Heart right ventricle (tissue), 16 donors: ENCODE data around the gene SCYGR8. TPM values are rescaled to one million over a fixed set of nuclear protein-coding genes. Genes with fewer than 3 reads are reported as not detected.

Experiments used
- ATAC-seq, 8 donors: fragments of 200-7000 bp; cut with Tn5 transposase; one replicate each; pipeline ENCODE4 v1.9.1; 2020; ENCODE audit warnings: mild to moderate bottlenecking in 8 of 8, moderate library complexity in 8 of 8, moderate number of reproducible peaks in 1 of 8
- DNase-seq, 2 donors: peaks; one replicate each; pipeline ENCODE4 v3.0.0-alpha.2; 2020
- H3K27ac ChIP-seq, 10 donors: fragments of 200-600 bp; sonication (generic) in 2 of 10; one replicate each; pipeline versions ENCODE4 v1.5.0 to v1.8.0; 2020 to 2022; ENCODE audit warnings: mild to moderate bottlenecking in 3 of 10
- H3K27me3 ChIP-seq, 7 donors: fragments of 200-600 bp; one replicate each; pipeline ENCODE4 v1.8.0; 2021 to 2022; ENCODE audit warnings: mild to moderate bottlenecking in 2 of 7
- H3K36me3 ChIP-seq, 9 donors: fragments of 200-600 bp; sonication (generic) in 1 of 9; one replicate each; pipeline versions ENCODE4 v1.5.0 to v1.8.0; 2020 to 2022; ENCODE audit warnings: mild to moderate bottlenecking in 2 of 9
- H3K4me1 ChIP-seq, 9 donors: fragments of 200-600 bp; sonication (generic) in 1 of 9; one replicate each; pipeline versions ENCODE4 v1.5.0 to v1.8.0; 2020 to 2022; ENCODE audit warnings: mild to moderate bottlenecking in 4 of 9
- H3K4me3 ChIP-seq, 10 donors: fragments of 200-600 bp; sonication (generic) in 2 of 10; one replicate each; pipeline versions ENCODE4 v1.5.0 to v1.8.0; 2020 to 2022; ENCODE audit warnings: mild to moderate bottlenecking in 7 of 10, moderate library complexity in 2 of 10
- H3K9me3 ChIP-seq, 11 donors: fragments of 200-600 bp in 10 of 11; sonication (generic) in 2 of 11; one replicate each; pipeline versions ENCODE4 v1.5.0 to v1.8.0; 2013 to 2022; ENCODE audit warnings: mild to moderate bottlenecking in 2 of 11, control low read depth in 1 of 11, moderate library complexity in 1 of 11
- WGBS, 2 donors: extraction: QIAGEN DNeasy Blood & Tissue Kit; methylation state at CpG; one replicate each; pipeline ENCODE4 v1.1.7; 2013; ENCODE audit warnings: inconsistent platforms in 1 of 2; 5-methylcytosine and 5-hydroxymethylcytosine counted together
- intact Hi-C, 10 donors: fragments of 100-400 bp; cut with DNase I; formaldehyde crosslinking; loops; one replicate each; pipeline versions ENCODE4 v1.11.1 to v1.14.2; 2022
- long read RNA-seq, 3 donors: library from polyadenylated mRNA; unstranded; transcript quantifications; one replicate each; pipeline ENCODE4 v2.0.0, GENCODE V29; 2020 to 2021
- polyA plus RNA-seq, 2 donors: library from polyadenylated mRNA; stranded (reverse); fragments of 200-250 nt; gene quantifications; one replicate each; pipeline ENCODE4 v1.2.3, GENCODE V29; 2013
- total RNA-seq, 10 donors: library from RNA; stranded (reverse); fragmentation: NEBNext Ultra II Directional in 3 of 10; extraction: Animal tissue kit (Norgen Biotek cat#: 25700) in 3 of 10; gene quantifications; one replicate each; pipeline versions ENCODE4 v1.2.1 to v1.2.4, GENCODE V29; 2021 to 2023
- TF ChIP-seq, protein P1 (sequence below), 9 donors: fragments of 200-600 bp; sonication (generic) in 2 of 9; IDR thresholded peaks; one replicate each; pipeline versions ENCODE4 v1.5.0 to v1.8.0; 2021 to 2022; ENCODE audit warnings: antibody characterized with exemption in 9 of 9, mild to moderate bottlenecking in 5 of 9, moderate library complexity in 1 of 9
- donor health status: Arrhythmogenic right ventricular cardiomyopathy.
- donor health status: ischemic (EF 13 %, LVEDD 7.1; RV severe dilation, severe dysfunction).
- donor health status: healthy with polysubstance abuse.
- donor health status: DM: no; HTN: yes; CAD: no.
- donor health status: DM: no; HTN: no; CAD: no.
- donor health status: ischemic (EF 25% LVEDD 6.9; RV normal size, moderate dysfunction).
- donor health status: ischemic (EF 25% LVEDD 5.7; RV mildly dilated, moderate dysfunction).
- donor health status: healthy.
- donor health status: DM: yes; HTN: yes; CAD: no.
- donor health status: Ischemic cardiomyopathy.
- donor health status: ischemic (EF 35%, LVEDD 5.7; RV mildly dilated, moderate dysfunction).
- donor health status: nonischemic (EF 11% LVEDD 7.7; RV severe dilation, severe dysfunction).
- donor health status: DM: yes; HTN: yes; CAD: no.
- donor health status: PGD.
- donor health status: ischemic (EF 29% LVEDD 5.4; RV normal size, mild dysfunction).
- donor health status: nonischemic (EF 23%, LVEDD 6.1; RV moderate dilation, normal function).

The SCYGR8 gene, protein sequence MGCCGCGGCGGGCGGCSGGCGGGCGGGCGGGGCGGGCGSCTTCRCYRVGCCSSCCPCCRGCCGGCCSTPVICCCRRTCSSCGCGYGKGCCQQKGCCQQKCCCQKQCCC
- not detected for total RNA-seq
- polyA plus RNA-seq: not detected
- long read RNA-seq, donor 1: 0 reads
- long read RNA-seq, donor 2: 0 reads
- long read RNA-seq, donor 3: 0 reads

GRCh38 chr2:227745594-227745993 is at the start of gene SCYGR8:
Gene SCYGR8, plus strand, starts transcription at chr2:227745894. Its CDS starts 0 bp downstream, at chr2:227745894.
- TF ChIP-seq, protein P1, sequence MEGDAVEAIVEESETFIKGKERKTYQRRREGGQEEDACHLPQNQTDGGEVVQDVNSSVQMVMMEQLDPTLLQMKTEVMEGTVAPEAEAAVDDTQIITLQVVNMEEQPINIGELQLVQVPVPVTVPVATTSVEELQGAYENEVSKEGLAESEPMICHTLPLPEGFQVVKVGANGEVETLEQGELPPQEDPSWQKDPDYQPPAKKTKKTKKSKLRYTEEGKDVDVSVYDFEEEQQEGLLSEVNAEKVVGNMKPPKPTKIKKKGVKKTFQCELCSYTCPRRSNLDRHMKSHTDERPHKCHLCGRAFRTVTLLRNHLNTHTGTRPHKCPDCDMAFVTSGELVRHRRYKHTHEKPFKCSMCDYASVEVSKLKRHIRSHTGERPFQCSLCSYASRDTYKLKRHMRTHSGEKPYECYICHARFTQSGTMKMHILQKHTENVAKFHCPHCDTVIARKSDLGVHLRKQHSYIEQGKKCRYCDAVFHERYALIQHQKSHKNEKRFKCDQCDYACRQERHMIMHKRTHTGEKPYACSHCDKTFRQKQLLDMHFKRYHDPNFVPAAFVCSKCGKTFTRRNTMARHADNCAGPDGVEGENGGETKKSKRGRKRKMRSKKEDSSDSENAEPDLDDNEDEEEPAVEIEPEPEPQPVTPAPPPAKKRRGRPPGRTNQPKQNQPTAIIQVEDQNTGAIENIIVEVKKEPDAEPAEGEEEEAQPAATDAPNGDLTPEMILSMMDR (IDR thresholded peaks at IDR 0.05): no peak
- Histone ChIP-seq H3K4me1 (no peaks in the 10 kb centered on the region), H3K27me3 (peaks cover 0 to 11% (median 0%) of the 10 kb centered on the region in 7 donors), H3K4me3 (no peak within 1 kb of the TSS), H3K9me3 (no peaks in the 10 kb centered on the region), H3K27ac (no peak within 1 kb of the TSS), H3K36me3 (no peaks in the 10 kb centered on the region)
- ATAC-seq: no peak
- WGBS, 2 donors: 92% methylated on average over 5 of the region's 9 CpGs
- intact Hi-C loops: no loop called here
- no peak for DNase-seq

GRCh38 chr2:227696990-227697679 is 48.6 kb upstream of the SCYGR8 start:
- no peak for ATAC-seq
- Histone ChIP-seq H3K4me1 (no peaks in the 10 kb centered on the region), H3K27ac (no peak overlapping the region), H3K36me3 (no peaks in the 10 kb centered on the region), H3K9me3 (peaks cover 0 to 5% (median 0%) of the 10 kb centered on the region in 11 donors), H3K4me3 (no peak overlapping the region), H3K27me3 (peaks cover 0 to 7% (median 0%) of the 10 kb centered on the region in 7 donors)
- intact Hi-C loops: no loop called here
- TF ChIP-seq, protein P1 (IDR thresholded peaks at IDR 0.05): no peak
- no peak for DNase-seq
- 37 to 60% methylated on average over 2 of the region's 2 CpGs for WGBS, 2 donors

DNA sequence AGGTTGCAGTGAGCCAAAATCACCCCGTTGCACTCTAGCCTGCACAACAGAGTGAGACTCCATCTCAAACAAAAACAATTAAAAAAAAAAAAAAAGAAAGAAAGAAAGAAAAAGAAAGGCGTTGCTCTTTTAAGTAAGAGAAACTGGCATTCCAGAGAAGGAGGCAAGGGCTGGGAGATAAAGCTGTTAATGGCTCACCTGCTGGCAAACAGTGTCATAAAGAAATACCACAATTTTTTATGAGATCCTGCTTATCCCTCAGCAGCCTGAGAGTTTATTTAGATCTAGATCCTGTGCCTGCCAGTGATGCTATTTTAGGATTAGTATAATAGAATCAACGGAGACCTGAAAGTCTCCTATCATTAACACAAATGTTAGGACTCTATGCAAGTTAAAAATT is 44.1 kb upstream of the SCYGR8 start:
- Histone ChIP-seq H3K4me3 (no peak overlapping the region), H3K27me3 (peaks cover 0 to 9% (median 0%) of the 10 kb centered on the region in 7 donors), H3K27ac (no peak overlapping the region), H3K36me3 (no peaks in the 10 kb centered on the region), H3K9me3 (peaks cover 0 to 4% (median 0%) of the 10 kb centered on the region in 11 donors), H3K4me1 (no peaks in the 10 kb centered on the region)
- intact Hi-C loops: no loop called here
- ATAC-seq: no peak
- WGBS, 2 donors: 82 to 84% methylated on average over 3 of the region's 3 CpGs
- DNase-seq: no peak
- TF ChIP-seq, protein P1 (IDR thresholded peaks at IDR 0.05): no peak

DNA sequence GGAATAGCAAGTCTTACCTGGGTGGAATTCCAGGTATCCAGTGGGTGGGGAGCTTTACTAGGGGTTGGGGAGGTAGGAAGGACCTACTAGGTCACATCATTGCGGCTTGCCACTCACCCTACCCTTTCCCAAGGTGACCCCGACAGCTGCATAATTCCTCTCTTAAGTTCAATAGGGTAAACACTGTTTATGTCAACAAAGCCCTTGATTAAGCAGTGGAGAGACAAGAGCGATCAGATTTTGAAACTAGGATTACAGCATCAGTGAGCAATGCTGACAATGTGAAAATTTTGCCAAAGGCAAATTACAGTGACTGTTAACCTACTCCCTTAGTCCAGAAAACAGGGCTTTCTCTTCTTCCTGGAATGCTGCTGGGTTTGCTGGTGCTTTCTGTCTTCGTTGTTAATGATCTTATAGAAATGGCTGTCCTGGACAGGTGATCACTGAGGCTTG is 42.4 kb upstream of the SCYGR8 start:
- intact Hi-C loops: no loop called here

More for the DNA sequence above, 42.4 kb upstream of the SCYGR8 start:
- Histone ChIP-seq H3K9me3 (peaks cover 0 to 4% (median 0%) of the 10 kb centered on the region in 11 donors), H3K27me3 (peaks cover 0 to 9% (median 0%) of the 10 kb centered on the region in 7 donors), H3K4me1 (no peaks in the 10 kb centered on the region), H3K27ac (no peak overlapping the region), H3K36me3 (no peaks in the 10 kb centered on the region), H3K4me3 (no peak overlapping the region)
- DNase-seq: no peak
- TF ChIP-seq, protein P1 (IDR thresholded peaks at IDR 0.05): no peak
- peak in 1 of 8 donors; percentile 35 for ATAC-seq
- WGBS, 2 donors: 71 to 72% methylated on average over 4 of the region's 4 CpGs
